NCI-H774 (cell line): Measurements from ENCODE around the gene HIVEP2.
"Not testable (repeated sequence)": the region's sequence is repeated elsewhere in the genome, so short reads cannot be mapped to it uniquely, and the experiment has no call there.

ENCODE experiments used
- DNase-seq: peaks from one replicate; lab custom pipeline; 2025; lab: John Stamatoyannopoulos, UW

Gene HIVEP2

GRCh38 chr6:142945049-142945445, at the start of gene HIVEP2:
Gene HIVEP2, minus strand, starts transcription at chr6:142945176. Its CDS starts 170,438 bp downstream, at chr6:142774738.
- DNase-seq = peak; percentile 56

DNA sequence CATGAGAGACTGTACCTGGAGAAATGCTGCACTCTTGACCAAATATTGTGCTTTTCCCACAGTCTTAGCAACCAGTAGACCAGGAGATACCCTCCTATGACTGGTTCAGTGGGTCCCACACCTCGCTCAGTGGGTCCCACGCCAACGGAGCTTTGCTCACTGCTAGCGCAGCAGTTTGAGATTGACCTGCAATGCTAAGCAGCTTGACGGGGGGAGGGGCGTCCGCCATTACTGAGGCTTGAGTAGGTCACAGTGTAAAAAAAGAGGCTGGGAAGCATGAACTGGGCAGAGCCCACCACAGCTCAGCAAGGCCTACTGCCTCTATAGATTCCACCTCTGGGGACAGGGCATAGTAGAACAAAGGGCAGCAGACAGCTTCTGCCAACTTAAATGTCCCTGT, 49.0 kb upstream of the HIVEP2 start:
- no peak for DNase-seq

DNA sequence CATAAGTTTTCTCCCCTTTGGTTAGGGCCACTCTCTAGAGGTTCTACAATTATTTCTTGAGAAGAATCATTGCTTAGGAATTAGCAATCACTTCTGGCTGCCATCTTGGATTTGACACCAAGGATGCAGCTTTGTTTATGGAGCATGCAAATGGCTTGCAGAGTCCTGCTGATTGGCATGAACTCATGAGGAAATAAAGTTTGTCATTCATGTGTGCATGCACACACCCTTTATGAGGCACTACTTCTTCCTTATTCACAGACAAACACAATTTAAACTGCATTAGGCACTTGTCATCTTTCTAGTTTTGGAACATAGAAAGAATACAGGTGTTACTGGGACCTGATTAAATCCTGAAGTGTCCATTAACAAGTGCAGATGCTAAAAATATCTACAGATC, 42.5 kb upstream of the HIVEP2 start:
- DNase-seq = no peak

GRCh38 chr6:142985281-142985680, 40.3 kb upstream of the HIVEP2 start:
- DNase-seq = no peak

DNA sequence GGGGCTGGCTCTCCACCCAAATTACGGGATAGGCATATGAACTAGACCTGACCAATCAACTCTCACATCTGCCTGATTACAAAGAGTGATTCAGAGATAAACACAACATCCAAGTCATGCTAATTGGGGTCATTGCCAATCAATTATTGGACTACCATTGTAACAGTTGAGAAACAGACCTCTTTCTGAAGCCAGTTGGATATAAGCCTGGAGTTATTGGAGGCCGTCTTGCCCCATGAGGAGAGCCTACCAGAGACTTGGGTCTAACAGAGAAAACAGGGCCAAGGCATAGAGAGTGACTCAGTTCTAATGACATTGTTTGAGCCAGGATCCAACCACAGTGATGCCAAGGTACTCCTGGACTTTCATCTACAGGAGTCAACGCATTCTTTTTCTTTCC, 39.4 kb upstream of the HIVEP2 start:
- no peak for DNase-seq

- DNase-seq = no peak
Observed at GRCh38 chr6:142975365-142975764, 30.4 kb upstream of the HIVEP2 start.

DNA sequence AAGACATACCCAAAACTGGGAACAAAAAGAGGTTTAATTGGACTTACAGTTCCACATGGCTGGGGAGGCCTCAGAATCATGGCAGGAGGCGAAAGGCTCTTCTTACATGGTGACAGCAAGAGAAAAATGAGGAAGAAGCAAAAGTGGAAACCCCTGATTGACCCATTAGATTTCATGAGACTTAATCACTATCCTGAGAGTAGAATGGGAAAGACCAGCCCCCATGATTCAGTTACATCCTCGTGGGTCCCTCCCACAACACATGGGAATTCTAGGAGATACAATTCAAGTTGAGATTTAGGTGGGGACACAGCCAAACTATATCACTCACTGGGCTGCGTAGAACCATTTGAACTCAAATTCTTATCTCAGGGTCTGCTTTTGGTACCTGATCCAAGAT, 26.0 kb upstream of the HIVEP2 start:
- not testable (repeated sequence) for DNase-seq

GRCh38 chr6:142968601-142969000, 23.6 kb upstream of the HIVEP2 start:
- DNase-seq = no peak

GRCh38 chr6:142966294-142966693, 21.3 kb upstream of the HIVEP2 start:
- DNase-seq = no peak

- no peak for DNase-seq
Observed at GRCh38 chr6:142965164-142965563, 20.2 kb upstream of the HIVEP2 start.

DNA sequence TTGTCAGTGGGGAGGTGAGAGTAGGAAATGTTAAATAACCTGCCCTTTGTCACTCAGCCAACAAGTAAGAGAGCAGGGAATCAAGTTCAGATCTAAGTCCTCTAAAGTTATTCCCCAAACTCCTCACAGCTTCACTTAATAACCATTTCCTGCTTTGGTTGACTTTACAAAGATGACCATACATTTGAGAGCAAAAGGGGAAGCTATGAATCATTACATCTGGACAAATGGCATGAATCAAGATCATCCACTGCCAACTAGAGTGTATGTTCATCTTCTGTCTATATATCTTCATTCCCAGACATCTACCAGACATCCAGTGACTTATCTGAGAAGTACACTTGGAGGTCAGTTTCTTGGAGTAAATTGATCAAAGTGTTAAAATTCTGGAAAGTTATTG, 15.1 kb upstream of the HIVEP2 start:
- DNase-seq = no peak

DNA sequence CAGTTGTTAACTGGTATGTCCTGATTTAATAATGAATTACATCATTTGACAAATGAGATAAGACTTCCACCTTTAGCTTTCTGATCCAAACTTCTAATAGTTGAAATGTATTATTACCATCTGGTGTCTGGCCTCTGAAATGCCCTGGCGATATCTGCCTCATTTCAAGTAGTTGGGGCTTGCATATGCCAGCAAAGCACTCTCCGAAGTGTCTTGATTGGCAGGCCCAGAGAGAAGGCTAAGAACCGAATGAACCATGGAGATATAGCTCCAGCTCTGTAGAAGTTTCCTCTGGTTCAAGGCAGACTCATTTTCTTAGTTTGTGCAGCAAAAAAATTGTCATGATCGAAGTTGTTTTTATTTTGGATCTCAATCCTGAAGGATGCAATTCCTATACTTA, 13.4 kb upstream of the HIVEP2 start:
- no peak for DNase-seq

DNA sequence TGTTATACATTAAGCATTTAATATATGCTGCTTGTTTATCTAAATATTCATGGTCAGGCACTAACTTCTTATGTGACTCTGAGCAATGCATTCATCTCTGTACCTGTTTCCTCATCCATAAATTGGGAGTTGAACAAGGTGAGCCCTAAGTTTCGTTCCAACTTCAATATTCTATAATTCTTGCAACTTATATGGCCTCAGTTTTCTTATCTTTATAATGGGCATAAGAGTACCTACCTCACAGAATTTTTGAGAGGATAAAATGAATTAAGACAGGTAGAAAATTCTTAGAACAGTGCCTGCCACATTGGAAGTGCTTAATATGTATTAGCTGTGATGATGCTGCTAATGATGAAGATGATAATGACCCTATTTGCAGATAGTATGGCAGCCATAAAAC, 11.8 kb upstream of the HIVEP2 start:
- DNase-seq = no peak

GRCh38 chr6:142954844-142955243, 9.9 kb upstream of the HIVEP2 start:
- no peak for DNase-seq

GRCh38 chr6:142953373-142954273, 8.6 kb upstream of the HIVEP2 start:
- no peak for DNase-seq

- DNase-seq = no peak
Observed at GRCh38 chr6:142952614-142953013, 7.6 kb upstream of the HIVEP2 start.

- no peak for DNase-seq
Observed at GRCh38 chr6:142950291-142950690, 5.3 kb upstream of the HIVEP2 start.

DNA sequence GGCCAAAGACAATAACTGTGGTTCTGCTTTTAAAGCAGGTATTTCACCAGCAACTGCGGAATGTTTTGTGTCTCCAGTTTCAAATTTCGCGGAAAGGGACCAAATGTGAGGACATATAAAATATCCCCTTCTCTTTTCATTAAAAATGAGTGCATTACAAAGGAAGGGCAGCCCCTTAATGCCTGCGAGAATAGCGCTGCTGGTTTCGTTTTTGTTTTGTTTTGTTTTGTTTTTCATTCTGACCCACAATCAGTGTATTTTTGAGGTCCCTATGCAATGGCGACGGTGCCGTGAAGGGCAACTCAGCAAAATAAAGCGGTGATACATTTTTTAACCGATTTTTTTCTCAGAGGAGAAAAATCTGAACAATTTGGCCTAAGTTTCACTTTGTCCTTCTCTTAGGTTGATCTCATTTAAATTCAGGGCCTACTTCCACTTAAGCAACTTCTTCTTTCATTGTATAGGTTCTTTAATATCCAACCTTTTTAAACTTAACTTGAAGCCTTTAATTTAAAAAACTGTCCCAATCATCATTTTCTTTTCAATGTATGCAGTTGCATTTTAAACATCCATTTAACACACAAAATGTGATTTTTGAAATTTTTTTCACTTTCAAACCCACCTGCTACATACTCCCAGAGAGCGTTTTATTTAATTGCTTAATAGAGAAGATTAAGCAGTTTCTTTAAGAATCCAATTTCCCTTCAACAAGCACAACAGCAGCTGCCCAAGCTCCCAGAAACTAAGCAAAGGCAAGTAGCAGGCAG, 2.9 kb upstream of the HIVEP2 start:
- no peak for DNase-seq

- DNase-seq = peak; percentile 71
Observed at GRCh38 chr6:142946924-142947713, 2.1 kb upstream of the HIVEP2 start.

DNA sequence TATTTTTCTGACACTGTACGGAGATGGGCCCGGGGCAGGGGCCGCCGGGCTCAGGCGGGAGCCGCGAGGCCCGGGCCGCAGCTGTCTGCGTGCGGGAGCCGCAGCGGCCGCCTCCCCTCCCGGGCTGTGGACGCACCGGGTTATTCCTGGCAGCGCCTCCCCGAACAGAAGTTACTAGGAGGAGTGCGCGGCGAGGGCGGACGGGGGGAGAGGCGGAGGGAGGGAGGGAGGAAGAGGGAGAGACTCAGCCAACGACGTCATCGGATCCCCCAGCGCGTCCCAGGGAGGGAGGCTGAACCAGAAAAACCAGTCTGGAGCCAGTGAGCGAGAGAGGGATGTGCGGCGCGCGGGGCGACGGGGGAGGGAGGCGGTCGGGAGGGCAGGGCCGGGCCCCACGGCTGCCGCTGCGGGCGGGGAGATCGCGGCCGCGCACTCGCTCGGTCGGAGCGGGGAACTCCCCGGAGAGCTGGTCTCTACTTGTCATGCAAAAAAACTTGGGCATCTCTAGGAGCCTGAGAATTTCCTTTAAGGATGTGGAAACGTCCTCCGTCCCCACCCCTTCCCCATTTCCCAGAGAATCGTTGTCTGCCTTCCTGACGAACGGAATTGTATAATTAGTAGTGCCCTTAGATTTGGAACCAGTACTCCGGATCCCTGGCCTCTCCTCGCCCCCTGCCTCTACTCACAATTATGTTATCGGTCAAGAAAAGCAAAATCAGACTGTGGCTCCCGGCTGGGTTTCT, 1.4 kb upstream of the HIVEP2 start:
- peak; percentile 92 for DNase-seq

DNA sequence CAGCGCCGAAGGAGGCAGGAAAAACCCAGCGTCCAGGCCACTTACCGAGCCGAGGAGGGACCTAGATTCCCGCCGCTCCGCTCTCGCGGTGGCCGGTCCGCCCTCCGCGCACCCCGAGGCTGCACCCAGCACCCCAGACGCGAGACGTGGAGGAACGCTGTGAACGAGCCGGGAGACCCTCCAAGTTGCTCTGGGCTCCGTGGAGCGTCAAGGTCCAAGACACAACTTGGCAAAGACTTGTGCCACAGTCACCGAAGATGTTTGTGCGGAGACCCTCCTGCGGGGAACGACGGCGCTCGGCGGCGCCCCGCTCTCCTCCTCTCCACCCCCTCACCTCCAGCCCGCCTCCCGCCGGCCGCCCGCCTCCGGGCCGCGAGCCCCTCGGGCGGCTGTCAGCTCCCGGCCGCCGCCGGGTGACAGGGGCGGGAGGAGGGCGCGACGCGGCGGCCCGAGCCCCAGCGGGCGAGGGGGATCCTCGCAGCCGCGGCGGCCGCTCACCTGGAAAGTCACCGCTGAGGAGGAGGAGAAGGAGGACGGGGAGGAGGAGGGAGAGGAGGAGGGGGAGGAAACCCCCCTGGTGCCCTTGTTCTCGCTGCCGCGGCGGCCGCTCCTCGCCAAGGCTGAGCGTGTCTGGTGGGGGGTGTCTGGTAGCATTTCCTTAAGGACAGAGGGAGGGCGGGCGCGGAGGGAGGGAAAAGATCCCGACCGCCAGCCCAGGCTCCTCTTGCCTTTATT, 637 bp upstream of the HIVEP2 start:
- peak; percentile 56 for DNase-seq
